ENCODE measurements around the gene CACNA1I. TPM values are rescaled to one million over a fixed set of nuclear protein-coding genes. Genes with fewer than 3 reads are reported as not detected.
A peak's percentile ranks its signal among the peaks of the same experiment; 100 is the strongest.

Gene CACNA1I
- total RNA-seq, 1 donor from 2014 or later, result 0.40 TPM

DNA sequence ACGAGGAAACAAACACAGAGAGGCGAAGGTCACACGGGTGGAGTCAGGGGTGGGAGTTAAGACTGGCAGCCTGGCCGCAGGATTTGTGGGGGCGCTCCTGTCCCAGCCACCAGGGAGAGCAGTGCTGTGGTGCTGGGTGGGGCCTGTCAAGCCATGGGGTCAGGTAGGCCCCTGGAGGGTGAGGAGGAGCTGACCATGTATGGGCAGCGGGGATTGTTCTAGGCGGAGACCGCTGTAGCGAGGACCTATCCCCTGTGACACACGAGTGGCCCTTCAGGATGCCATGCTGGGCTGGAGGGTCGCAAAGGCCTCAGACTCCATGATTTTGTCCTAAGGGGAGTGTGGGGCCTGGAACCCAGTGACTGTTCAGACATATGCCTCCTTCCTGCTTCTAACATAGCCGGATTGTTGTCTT lies 36.5 kb upstream of the CACNA1I start:
- no peak for DNase-seq (ENCODE audit: low spot score)
- intact Hi-C loops (cut with DNase I), result no loop called here
- no peak for ATAC-seq

DNA sequence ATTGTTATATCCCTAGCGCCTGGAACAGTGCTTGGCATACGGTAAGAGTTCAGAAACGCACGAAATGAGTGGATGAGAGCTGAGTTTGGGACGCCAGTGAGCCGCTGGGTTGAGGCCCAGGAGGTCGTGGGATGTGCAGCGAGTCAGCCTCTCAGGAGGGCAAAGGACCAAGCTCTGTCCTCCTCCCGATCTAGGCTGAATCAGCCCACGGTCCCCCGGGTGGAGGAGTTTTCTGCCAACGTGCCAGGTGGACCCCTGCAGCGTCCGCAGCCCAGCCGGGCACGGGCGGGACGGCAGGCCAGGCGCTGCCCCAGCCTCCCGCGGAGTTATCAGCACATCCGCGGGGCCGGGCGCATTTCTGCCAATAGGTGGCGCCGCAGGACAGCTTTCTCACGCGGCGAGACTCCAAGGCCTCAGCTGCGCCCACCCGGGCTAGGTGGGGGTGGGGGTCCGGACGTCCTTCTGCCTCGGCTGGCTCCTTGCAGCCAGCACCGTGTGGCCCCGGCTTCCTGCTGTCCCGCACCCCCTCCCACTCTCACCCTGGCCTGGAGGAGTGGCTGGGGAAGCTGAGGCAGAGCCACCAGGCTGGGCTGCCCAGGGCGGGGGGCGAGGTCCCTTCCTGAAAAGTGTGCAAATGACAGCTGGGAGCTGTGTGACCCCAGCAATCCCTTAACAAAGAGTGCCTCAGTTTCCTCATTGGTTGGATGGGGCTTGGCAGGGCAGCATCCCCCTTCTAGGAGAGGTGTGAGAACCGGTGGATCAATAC lies 35.8 kb upstream of the CACNA1I start:
- DNase-seq (ENCODE audit: low spot score), result peak; percentile 93
- ATAC-seq, result peak; percentile 47
- intact Hi-C loops (cut with DNase I), result loop anchor here (5.0 kb wide), 1 partner anchor 488 kb away; no protein-coding TSS in a partner anchor

DNA sequence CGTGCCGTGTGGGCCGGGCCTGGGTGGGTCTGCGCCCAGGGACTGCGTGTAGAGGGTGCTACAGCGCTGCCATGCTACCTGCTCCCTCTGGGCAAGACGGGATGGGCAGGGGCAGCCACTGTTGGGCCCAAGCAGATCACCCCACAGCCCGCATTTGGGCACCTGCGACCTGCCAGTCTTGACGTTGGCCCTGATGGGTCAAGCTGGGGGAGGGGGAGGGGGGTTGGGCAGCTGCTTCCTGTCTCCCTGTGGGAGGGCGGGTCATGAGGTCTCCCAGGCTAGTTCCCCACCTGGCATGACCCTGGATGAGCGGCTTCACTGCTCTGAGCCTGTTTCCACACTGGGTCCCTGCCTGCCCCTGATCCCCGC lies 35.2 kb upstream of the CACNA1I start:
- intact Hi-C loops (cut with DNase I), result loop anchor here (5.0 kb wide), 1 partner anchor 487 kb away; no protein-coding TSS in a partner anchor
- DNase-seq (ENCODE audit: low spot score), result no peak
- no peak for ATAC-seq

DNA sequence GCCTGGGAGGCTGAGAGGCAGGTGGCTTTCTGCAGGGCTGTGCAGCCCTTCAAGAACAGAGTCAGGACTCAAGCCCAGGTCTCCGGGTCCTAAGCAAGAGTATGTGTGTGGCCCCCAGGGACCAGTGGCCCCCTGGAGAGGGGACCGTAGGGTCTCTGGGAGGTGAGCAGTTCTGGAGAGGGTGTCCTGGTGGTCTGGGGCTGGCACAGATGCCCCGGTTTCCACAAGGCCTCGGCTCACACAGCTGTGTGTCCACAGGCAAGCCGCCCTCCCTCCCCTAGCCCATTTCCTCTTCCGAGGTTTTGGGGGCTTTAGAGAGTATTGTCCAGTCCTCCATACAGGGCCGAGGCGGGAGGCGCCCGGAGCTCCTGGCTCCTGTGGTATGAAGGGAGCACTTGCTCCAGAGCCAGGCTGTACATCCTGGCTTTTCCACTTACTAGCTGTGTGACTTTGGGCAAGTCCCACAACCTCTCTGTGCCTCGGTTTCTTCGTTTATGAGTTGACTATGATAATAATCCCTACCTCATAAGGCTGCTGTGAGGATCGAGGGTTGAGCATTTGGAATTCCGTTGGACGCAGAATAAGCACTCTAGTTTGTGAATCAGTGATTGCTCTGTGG lies 34.6 kb upstream of the CACNA1I start:
- intact Hi-C loops (cut with DNase I), result loop anchor here (5.0 kb wide), 1 partner anchor 486 kb away; no protein-coding TSS in a partner anchor
- DNase-seq (ENCODE audit: low spot score), result no peak
- no peak for ATAC-seq

DNA sequence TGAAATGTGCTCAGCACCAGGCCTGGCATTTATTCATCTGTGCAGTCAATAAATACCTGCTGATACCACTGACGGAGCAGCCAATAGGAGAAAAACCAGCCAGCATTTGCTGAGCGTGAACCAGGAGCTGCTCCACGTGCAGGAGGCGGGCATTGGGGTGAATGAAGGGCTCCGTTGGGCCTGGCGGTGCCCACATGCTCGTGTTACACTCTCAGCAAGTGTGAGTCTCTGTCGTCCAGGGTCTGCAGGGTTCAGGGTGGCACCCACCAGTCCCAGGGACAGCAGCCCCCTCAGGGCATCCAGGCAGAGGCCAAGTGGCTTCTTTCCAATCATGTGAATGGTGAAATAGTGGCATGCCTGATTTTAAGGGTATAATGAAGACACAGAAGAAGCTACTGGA lies 33.8 kb upstream of the CACNA1I start:
- intact Hi-C loops (cut with DNase I), result loop anchor here (5.0 kb wide), 1 partner anchor 486 kb away; no protein-coding TSS in a partner anchor
- ATAC-seq, result no peak
- DNase-seq (ENCODE audit: low spot score), result no peak

DNA sequence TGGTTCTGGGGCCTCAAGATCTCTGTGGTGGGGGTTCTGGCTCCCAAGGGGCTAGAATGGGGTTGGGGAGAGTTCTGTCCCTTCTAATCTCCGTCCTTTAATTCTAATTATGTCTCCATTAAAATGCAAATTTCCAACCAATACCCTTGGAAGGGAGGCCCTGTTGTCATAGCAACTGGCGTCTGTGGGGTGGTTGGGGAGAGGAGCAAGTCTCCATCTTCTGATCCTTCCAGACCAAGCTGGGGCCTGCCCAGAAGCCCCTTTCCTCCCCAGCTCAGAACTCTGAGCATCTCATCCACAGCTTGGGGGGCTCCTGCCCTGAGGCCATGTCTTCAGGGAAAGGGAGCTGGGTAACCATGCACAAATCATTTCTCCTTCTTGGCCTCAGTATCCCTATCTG lies 32.6 kb upstream of the CACNA1I start:
- DNase-seq (ENCODE audit: low spot score), result no peak
- no peak for ATAC-seq
- intact Hi-C loops (cut with DNase I), result loop anchor here (5.0 kb wide), 1 partner anchor 484 kb away; no protein-coding TSS in a partner anchor

DNA sequence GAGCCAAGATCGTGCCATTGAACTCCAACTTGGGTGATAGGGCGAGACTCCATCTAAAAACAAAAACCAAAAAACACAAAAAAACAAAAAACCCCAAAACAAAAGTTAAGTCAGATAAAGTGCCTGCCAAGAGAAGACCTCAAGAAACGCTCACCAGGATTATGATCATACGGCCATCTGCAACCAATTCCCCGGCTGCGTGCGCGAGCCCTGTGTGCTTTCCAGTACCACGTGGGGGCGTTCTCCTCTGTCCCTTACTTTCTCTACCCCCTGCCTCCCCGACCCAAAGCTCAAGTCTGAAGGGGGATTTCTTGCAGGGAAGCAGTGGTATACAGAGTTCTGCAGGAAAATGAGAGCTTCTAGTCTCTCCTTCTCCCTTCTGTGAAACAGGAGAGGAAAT lies 27.5 kb upstream of the CACNA1I start:
- no peak for ATAC-seq
- intact Hi-C loops (cut with DNase I), result loop anchor here (10.0 kb wide), 1 partner anchor 802 kb away; the partner anchor contains the start of gene ADSL
- no peak for DNase-seq (ENCODE audit: low spot score)

DNA sequence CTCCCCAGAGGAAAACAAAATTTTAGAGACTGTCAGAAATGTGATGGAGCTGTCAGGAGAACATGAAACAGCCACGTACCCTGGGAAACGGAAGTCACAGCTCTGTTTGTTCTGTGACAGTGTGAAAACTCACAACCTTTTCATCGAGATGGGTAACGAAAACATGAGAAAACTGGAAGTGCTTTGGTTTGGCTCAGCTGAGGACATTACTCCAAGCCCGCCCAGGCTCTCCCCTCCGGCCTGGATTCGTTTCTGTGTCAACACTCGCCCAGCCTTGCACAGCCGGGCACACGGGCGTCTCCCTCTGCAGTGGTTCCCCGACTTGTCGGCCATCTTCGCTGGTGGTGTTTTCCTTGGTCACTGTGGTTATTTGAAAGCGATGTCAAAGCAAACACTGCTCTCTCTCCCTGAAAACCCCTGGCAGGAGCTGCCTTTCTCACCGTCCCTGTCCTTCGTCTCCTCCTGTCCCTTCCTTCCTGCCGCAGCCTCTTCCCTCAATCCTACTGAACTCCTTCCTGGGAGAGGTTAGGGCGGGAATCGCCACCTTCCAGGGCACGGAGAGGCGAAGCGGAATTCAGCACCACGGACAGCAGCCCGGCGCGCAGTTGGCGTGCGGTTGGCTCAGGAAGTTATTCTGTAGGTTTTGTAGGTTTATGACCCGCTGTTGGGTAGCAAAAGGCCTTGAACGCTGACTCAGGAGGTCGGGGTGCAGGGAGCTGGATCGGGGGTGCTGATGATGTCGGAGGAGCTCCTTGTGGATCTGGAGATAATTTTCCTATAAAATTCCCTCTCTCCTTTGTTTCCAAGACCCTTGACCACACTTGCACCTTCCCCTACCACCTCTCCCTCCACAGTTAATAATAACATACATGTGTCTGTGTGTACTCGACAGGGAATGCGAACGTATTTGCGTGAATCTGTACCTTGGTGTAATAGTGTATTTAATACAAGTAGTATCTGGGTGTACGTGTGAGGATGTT lies 24.9 kb upstream of the CACNA1I start:
- intact Hi-C loops (cut with DNase I), result loop anchor here (10.0 kb wide), 1 partner anchor 799 kb away; the partner anchor contains the start of gene ADSL
- DNase-seq (ENCODE audit: low spot score), result no peak
- peak; percentile 59 for ATAC-seq

DNA sequence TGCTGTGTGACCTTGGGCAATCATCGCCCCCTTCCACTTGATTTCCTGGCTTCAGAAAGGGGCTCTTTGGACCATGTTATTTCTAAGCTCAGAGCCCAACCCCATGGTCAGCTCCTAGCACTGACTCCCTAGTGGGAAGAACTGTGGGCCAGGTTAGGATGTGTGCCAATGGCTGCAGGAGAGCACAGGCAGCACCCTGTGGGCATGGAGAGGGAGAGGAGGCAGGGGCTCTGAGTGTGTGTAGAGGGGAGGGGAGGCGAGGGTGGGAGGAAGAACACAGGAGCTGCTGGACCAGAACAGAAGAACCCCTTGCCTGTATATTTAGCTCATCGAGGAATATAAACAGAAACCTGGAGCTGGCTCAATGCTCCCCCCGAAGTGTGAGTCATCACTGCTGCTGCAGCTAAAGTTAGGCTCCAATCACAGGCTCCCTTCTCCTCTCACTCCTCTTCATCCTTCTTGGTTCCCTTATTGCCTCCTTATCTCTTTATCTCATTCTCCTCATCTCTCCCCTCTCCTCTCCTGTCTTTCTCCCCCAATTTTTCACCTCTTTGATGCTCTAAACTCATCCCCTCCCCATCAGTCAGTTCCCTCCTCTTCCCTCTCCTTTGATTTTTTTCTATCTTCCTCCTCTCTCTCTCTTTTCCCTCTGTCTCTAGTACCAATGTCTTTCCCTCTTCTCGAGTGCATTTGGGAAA lies 23.5 kb upstream of the CACNA1I start:
- ATAC-seq, result no peak
- DNase-seq (ENCODE audit: low spot score), result no peak
- intact Hi-C loops (cut with DNase I), result loop anchor here (10.0 kb wide), 1 partner anchor 798 kb away; the partner anchor contains the start of gene ADSL

DNA sequence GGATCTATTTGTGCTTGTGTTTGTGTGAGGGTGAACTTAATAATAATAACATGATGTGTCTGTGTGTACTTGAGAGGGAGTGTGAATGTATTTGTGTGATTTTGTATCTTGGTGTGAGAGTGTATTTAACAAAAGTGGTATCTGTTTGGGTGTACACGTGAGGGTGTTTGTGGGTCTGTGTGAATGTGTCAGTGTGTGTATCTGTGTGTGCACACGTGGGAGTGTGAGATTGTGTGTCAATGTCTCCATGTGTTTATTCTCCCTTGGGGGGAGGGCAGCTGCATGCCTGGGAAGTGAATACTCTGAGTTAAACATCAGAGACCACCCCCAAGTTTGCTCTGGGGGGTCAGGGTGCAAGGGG lies 23.0 kb upstream of the CACNA1I start:
- no peak for DNase-seq (ENCODE audit: low spot score)
- no peak for ATAC-seq
- intact Hi-C loops (cut with DNase I), result loop anchor here (10.0 kb wide), 1 partner anchor 797 kb away; the partner anchor contains the start of gene ADSL

DNA sequence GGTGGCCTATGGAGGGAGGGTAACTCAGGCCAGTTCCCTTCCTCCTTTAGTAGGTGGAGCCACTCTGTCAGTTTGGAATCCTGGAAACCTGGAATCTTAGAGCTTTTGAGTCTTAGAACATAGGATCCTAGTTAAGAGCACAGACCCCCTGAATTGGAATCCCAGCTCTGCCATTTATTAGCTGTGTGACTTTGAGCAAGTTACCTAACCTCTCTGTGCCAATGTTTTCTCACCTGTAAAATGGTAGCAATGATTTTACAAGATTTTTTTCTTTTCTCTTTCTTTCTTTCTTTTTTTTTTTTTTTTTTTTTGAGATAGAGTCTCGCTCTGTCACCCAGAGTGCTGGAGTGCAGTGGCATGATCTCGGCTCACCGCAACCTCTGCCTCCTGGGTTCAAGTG lies 17.1 kb upstream of the CACNA1I start:
- ATAC-seq (no peak), DNase-seq (ENCODE audit: low spot score) (no peak)
- intact Hi-C loops (cut with DNase I), result no loop called here

DNA sequence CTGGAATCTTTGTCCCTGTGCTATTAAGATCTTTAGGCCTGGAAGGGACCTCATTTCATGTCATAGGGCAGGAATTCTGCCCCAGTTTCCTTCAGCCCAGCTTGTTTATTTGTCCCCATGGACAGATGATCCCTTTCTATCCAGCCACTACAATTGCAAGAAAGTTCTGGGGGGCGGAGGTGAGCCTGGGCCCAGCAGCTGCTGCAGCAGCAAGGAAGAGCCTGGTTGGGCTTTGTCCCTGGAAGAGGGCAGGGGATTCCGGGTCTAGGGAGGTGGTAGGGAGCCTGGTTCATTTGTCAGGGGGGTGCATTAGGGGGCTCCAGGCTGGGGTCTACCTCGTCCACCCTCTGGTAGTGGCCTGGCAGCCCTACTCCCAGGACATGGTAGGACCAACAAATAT lies 16.4 kb upstream of the CACNA1I start:
- intact Hi-C loops (cut with DNase I), result no loop called here
- DNase-seq (ENCODE audit: low spot score) (no peak), ATAC-seq (no peak)

DNA sequence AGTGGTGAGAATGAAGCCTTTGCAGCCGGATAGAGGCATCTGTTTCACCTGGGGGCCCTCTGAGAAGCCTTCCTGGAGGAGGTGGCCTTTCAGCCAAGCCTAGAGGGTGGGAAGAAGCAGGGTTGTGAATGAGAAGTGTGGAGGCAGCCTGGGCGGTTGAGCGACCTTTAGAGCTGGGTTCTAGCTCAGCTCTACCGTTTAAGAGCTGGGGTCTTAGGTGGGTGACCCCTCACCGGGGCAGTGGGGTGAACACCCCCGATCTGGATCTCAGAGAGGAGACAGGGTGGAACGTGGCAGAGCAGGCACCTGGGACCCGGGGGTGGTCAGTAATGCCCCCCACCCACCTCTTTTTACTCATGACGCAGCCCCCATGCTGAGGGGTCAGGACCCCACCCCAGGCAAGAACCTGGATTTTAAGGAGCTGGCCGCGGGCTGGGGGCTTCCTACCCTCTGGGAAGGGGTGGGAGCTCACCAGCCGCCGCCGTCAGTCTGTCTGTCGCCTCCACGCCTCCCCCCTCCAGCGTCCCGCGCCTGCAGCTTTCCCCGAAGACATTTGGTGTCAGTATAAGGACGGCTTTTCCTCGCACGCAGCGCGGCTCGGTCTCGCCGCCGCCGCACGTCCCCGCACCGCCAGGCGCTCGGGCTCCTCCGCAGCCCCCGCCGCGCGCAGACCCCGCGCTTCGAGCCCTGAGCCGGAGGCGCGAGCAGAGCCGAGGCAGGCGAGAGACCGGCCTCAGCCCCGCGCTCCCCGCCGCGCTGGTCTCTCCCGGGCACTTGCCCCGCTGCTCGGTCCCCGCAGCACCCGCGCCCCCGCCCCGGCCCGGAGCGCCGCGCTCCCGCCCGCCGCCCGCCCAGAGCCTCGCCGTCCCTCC lies 13.3 kb upstream of the CACNA1I start:
- intact Hi-C loops (cut with DNase I), result loop anchor here (5.0 kb wide), 1 partner anchor 470 kb away; no protein-coding TSS in a partner anchor
- DNase-seq (ENCODE audit: low spot score) (no peak), ATAC-seq (peak; percentile 22)

DNA sequence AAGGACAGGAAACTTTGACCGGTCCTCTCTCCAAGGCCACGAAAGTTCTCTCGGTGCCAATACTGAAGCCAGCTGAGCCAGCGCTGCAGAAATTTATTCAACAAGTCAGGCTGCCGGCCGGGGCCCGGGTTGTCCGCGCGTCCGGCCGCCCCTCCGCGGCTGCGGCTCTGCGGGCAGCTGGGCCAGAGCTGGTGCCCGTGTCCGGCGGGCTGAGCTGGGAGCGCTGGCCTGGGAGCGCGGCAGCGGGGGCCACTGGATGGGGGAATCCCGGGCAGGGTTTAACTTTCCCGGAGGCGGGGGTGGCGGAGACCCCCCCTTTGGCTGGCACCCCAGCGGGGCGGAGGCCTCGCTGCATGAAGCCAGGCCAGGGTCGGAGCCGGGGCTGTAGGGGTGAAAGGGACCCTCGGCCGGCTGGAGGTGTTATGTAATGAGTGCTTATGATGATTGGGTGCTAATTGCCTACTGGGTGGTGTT lies 12.3 kb upstream of the CACNA1I start:
- no peak for ATAC-seq
- DNase-seq (ENCODE audit: low spot score), result no peak
- intact Hi-C loops (cut with DNase I), result loop anchor here (5.0 kb wide), 1 partner anchor 469 kb away; no protein-coding TSS in a partner anchor

DNA sequence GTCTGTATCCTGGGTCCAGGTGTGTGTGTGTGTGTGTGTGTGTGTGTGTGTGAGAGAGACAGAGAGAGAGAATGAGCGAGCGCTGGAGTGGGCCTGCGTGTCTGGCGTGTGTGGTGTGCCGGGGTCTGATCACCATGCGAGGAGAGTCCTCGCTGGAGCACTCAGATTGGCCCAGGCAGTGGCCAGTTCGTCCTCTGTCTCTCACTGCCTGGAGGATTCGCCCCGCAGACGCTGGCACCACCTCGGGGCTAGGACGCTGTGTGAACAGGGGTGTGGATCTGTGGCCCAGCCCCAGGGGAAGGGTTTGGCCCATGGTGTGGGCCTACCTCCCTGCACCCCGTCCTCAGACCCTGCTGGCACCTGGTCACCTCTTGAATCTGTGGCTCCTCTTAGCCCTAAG lies 11.6 kb upstream of the CACNA1I start:
- DNase-seq (ENCODE audit: low spot score) (no peak), ATAC-seq (no peak)
- intact Hi-C loops (cut with DNase I), result loop anchor here (5.0 kb wide), 1 partner anchor 468 kb away; no protein-coding TSS in a partner anchor

DNA sequence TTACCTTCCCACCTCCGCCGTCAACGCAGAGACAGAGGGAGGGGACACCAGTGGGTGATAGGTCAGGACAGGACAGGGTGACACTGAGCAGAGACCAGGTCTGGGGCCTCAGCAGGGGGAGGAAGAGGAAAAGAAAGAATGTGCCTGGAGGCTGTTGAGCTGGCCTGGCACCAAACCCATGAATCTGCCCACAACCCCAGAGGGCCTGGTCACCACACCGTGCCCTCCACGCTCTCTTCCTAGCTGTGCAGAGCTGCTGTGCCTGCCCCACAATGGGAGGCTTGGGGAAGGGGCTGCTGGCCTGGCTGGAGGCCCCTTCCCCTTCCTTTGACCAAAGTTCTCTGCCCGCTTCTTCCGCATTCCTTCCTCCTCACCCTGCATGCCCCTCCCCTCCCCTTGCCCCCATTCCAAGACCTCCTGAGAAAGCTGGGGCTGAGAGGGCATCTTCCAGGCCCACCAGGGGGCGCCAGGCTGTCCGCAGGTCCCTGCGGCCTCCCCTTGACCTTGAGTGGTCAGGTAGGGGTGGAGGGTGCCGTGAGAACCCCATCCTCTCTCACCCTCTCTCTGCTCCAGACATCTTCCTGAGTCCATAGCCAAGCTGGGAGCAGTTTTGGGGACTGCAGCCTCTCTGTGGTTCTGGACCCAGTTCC lies 11.0 kb upstream of the CACNA1I start:
- no peak for ATAC-seq
- intact Hi-C loops (cut with DNase I), result loop anchor here (5.0 kb wide), 1 partner anchor 468 kb away; no protein-coding TSS in a partner anchor

DNA sequence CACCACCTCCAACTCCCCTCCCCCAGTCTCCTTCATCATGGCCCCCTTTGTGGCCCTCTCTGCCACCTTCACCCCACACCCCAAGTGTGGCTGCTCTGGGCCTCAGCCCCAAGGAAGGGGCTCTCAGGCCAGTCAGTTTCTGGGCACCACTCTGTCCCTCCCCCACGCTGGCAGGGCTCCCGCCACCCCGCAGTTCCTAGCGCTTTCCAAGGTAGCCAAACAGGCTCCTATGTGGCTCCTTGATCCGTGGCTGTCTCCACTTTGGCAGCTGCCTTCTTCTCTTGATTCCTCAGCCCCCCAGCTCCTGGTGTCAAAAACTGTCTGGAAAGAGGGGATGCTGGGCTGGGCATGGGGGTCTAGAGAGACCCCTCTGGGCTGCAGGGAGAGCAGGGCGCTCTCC lies 10.4 kb upstream of the CACNA1I start:
- intact Hi-C loops (cut with DNase I), result no loop called here
- DNase-seq (ENCODE audit: low spot score) (no peak), ATAC-seq (no peak)

More for the DNA sequence above, 11.0 kb upstream of the CACNA1I start:
- DNase-seq (ENCODE audit: low spot score), result no peak

Data from sciatic nerve (tissue), 2 donors.